ENCODE measurements around the gene MYO9A.

DNA sequence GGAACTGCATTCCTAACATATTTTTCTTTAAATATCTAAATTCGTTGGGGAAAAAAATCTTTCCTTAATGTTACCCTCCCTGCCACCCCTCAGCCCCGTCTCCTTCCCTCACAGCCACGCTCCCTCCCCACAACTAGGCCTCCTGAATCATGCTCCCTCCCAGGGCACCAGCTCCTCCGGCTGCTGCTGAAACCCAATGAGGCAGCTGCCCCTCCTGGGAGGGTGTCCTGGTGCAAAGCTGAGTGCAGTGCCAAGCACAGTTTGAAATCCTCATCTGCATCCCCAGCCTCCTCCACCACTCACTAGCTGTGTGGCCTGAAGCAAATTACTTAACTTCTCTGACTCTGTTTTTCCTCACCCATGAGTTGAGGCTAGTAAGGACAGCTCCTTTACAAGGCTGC, 310.3 kb downstream of the MYO9A start:
- TF ChIP-seq YY1 (IDR thresholded peaks at IDR 0.05; ENCODE audit: insufficient read depth, insufficient read length) (no peak), ZNF274 (IDR thresholded peaks at IDR 0.05; ENCODE audit: low read depth, low read length) (no peak)

All from NT2/D1 (cell line).